ENCODE data around the gene CDCA4. TPM values are rescaled to one million over a fixed set of nuclear protein-coding genes. Genes with fewer than 3 reads are reported as not detected.

The CDCA4 gene
- total and polyA plus RNA-seq, 12 donors: 1.5 to 6.4 (median 2.2) TPM

GRCh38 chr14:104983231-104983721, 37.6 kb downstream of the CDCA4 start:
- intact Hi-C loops (cut with DNase I): loop anchor here in 1 of 10 donors (5.0 kb wide), 1 partner anchor 39 kb away; the partner anchor contains the start of gene CDCA4
- TF ChIP-seq CTCF (IDR thresholded peaks at IDR 0.05): no peak
- no peaks in the 10 kb centered on the region for H3K36me3 ChIP-seq
- WGBS, 2 donors: 79 to 81% methylated on average over 12 of the region's 12 CpGs
- peaks cover 0 to 37% (median 16%) of the 10 kb centered on the region in 9 donors for H3K4me1 ChIP-seq
- no peak for DNase-seq
- no peak for ATAC-seq
- no peaks in the 10 kb centered on the region for H3K9me3 ChIP-seq
- H3K27me3 ChIP-seq: peaks cover 0 to 9% (median 0%) of the 10 kb centered on the region in 7 donors
- no peak overlapping the region for H3K27ac ChIP-seq
- no peak overlapping the region for H3K4me3 ChIP-seq

GRCh38 chr14:104982548-104983230, 38.2 kb downstream of the CDCA4 start:
- Histone ChIP-seq H3K9me3 (no peaks in the 10 kb centered on the region), H3K4me3 (no peak overlapping the region), H3K4me1 (peaks cover 0 to 40% (median 20%) of the 10 kb centered on the region in 9 donors), H3K36me3 (no peaks in the 10 kb centered on the region), H3K27me3 (peaks cover 0 to 14% (median 0%) of the 10 kb centered on the region in 7 donors), H3K27ac (no peak overlapping the region)
- no peak for ATAC-seq
- intact Hi-C loops (cut with DNase I): loop anchor here in 1 of 10 donors (5.0 kb wide), 1 partner anchor 40 kb away; the partner anchor contains the start of gene CDCA4
- 82 to 84% methylated on average over 10 of the region's 10 CpGs for WGBS, 2 donors
- no peak for TF ChIP-seq CTCF (IDR thresholded peaks at IDR 0.05)
- no peak for DNase-seq

GRCh38 chr14:104981699-104982541, 39.0 kb downstream of the CDCA4 start:
- Histone ChIP-seq H3K27ac (no peak overlapping the region), H3K9me3 (no peaks in the 10 kb centered on the region), H3K36me3 (no peaks in the 10 kb centered on the region), H3K4me1 (peaks cover 0 to 43% (median 27%) of the 10 kb centered on the region in 9 donors), H3K27me3 (peaks cover 0 to 21% (median 2%) of the 10 kb centered on the region in 7 donors), H3K4me3 (no peak overlapping the region)
- no peak for ATAC-seq
- 85% methylated on average over 17 of the region's 17 CpGs for WGBS, 2 donors
- intact Hi-C loops (cut with DNase I): loop anchor here in 1 of 10 donors (5.0 kb wide), 1 partner anchor 40 kb away; the partner anchor contains the start of gene CDCA4
- no peak for TF ChIP-seq CTCF (IDR thresholded peaks at IDR 0.05)
- DNase-seq: no peak

Measured in heart right ventricle (tissue), 16 donors.